Stimulated activated naive CD4-positive, alpha-beta T cell (primary cell): ENCODE results near the gene PPM1N.

Experiments
- DNase-seq, 6 experiments: peaks; one replicate each; lab custom pipeline; 2025; lab: John Stamatoyannopoulos, UW

The PPM1N gene, protein sequence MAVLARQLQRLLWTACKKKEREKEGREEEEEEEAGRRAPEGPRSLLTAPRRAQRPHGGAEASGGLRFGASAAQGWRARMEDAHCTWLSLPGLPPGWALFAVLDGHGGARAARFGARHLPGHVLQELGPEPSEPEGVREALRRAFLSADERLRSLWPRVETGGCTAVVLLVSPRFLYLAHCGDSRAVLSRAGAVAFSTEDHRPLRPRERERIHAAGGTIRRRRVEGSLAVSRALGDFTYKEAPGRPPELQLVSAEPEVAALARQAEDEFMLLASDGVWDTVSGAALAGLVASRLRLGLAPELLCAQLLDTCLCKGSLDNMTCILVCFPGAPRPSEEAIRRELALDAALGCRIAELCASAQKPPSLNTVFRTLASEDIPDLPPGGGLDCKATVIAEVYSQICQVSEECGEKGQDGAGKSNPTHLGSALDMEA

GRCh38 chr19:45498411-45499195, at the start of gene PPM1N:
Gene PPM1N, plus strand, starts transcription at chr19:45498443. Its CDS starts 30 bp downstream, at chr19:45498473.
- DNase-seq = peak; percentile 31 to 66 (median 52)

DNA sequence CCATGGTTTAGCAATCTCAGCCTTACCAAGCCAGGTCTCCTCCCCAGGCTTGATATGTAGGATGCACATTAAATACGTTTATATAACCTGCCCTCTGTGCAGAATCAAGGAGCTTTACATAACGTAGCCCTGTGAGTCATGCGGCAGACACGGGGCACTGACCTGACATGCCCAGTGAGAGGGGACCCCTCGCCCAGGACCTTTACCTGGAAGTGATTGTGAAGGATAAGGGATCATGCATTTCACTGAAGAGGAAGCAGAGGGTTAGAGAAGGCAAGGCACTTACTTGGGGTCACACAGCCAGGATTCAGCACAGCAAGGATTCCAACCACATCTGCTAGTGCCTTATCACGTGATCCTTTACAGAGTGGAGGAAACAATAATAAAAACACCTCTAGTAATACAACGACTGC, 49.4 kb upstream of the PPM1N start:
- no peak for DNase-seq

- no peak for DNase-seq
Observed at GRCh38 chr19:45450012-45450333, 48.3 kb upstream of the PPM1N start.

GRCh38 chr19:45451131-45451849, 47.0 kb upstream of the PPM1N start:
- DNase-seq = peak; percentile 60 to 87 (median 77)

GRCh38 chr19:45451850-45452387, 46.3 kb upstream of the PPM1N start:
- DNase-seq = no peak

GRCh38 chr19:45455707-45456499, 42.3 kb upstream of the PPM1N start:
- DNase-seq = peak in 1 of 6 experiments; percentile 28

GRCh38 chr19:45456500-45456815, 41.8 kb upstream of the PPM1N start:
- DNase-seq = no peak

- DNase-seq = no peak
Observed at GRCh38 chr19:45457776-45458175, 40.5 kb upstream of the PPM1N start.

- DNase-seq = no peak
Observed at GRCh38 chr19:45460807-45461347, 37.4 kb upstream of the PPM1N start.

- no peak for DNase-seq
Observed at GRCh38 chr19:45462174-45462573, 36.1 kb upstream of the PPM1N start.

GRCh38 chr19:45463241-45463640, 35.0 kb upstream of the PPM1N start:
- no peak for DNase-seq

DNA sequence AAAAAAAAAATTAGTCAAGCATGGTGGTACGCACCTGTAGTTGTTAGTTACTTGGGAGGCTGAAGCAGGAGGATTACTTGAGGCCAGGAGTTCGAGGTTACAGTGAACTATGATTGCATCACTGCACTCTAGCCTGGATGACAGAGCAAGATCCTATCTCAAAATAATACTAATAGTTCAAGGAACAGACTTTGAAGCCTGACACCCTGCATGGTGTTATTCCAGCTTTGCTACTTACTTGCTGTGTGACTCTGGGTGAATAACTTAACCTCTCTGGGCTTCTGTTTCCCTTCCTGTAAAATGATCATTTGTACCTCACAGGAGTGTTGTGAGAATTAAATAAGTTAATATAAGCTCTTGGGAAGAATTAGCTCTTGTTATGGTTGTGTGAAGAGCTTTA, 34.0 kb upstream of the PPM1N start:
- no peak for DNase-seq

GRCh38 chr19:45464852-45465441, 33.3 kb upstream of the PPM1N start:
- DNase-seq = no peak

- DNase-seq = no peak
Observed at GRCh38 chr19:45467115-45467455, 31.2 kb upstream of the PPM1N start.

DNA sequence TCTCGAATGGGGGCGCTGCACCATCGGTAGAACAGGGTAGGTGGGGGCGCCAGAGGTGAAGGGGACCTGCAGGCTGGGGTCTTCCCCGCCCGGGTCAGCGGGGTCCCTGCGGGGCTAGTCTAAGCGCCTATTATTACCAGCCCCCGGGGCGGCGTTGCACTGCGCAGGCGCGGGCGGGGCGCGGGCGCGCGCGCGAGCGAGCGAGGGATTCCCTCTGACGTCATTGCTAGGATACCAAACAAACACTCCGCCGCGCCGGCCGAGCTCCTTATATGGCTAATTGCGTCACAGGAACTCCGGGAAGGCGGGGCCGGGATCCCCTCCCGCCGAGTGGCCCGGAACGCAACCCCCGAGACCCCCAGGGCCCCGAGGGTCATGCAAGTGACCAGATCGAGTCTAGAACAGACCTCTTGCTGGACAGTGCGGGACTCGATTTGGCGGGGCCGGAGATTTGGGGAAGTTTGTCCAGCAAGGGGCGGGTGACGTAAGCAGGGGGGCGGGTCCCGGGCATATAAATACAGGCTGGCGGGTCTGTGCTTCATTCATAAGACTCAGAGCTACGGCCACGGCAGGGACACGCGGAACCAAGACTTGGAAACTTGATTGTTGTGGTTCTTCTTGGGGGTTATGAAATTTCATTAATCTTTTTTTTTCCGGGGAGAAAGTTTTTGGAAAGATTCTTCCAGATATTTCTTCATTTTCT, 30.6 kb upstream of the PPM1N start, which contains the start of gene FOSB:
TSS of gene FOSB (plus strand) at position 541 of the 703 bp plus-strand sequence. CDS start 591 bp downstream, outside the sequence.
- DNase-seq = peak; percentile 93 to 100 (median 97)

DNA sequence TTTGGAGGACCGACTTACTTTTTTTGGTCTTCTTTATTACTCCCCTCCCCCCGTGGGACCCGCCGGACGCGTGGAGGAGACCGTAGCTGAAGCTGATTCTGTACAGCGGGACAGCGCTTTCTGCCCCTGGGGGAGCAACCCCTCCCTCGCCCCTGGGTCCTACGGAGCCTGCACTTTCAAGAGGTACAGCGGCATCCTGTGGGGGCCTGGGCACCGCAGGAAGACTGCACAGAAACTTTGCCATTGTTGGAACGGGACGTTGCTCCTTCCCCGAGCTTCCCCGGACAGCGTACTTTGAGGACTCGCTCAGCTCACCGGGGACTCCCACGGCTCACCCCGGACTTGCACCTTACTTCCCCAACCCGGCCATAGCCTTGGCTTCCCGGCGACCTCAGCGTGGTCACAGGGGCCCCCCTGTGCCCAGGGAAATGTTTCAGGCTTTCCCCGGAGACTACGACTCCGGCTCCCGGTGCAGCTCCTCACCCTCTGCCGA, 30.0 kb upstream of the PPM1N start:
- peak in 3 of 6 experiments; percentile 61 to 77 (median 66) for DNase-seq

DNA sequence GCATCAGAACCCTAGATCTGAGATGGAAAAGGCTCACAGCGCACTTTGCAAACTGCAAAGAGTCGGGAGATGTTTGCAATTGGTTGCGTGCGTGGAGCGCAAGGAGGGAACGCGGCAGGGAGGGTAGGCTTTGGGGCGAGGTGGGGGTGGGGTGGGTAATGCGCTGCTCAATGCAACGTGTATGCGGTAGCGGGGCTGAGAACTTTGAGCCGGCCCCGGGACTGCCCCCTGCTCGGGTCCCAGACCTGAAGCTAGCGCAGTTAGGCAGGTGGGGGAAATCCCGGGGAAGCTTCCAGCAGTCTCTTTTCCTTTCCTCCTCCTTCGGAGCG, 29.5 kb upstream of the PPM1N start:
- DNase-seq = peak in 2 of 6 experiments; percentile 66 to 96

- peak; percentile 73 to 98 (median 91) for DNase-seq
Observed at GRCh38 chr19:45469132-45469944, 28.9 kb upstream of the PPM1N start.
